Activated naive CD4-positive, alpha-beta T cell treated with Interleukin-2 at 50 U/mL for 16 hours (primary cell): ENCODE measurements around the gene SIRPA.

ENCODE experiments used
- DNase-seq: peaks from one replicate; pipeline ENCODE4 v3.0.0-alpha.2; 2020

The SIRPA gene

GRCh38 chr20:1890469-1891262, 4.5 kb upstream of the SIRPA start:
- DNase-seq: no peak

- no peak for DNase-seq
These were observed 3.7 kb upstream of the SIRPA start for GRCh38 chr20:1891263-1892118.

- no peak for DNase-seq
These were observed 3.2 kb upstream of the SIRPA start for GRCh38 chr20:1892119-1892385.

GRCh38 chr20:1893721-1894470, 1.3 kb upstream of the SIRPA start:
- DNase-seq: no peak

GRCh38 chr20:1894471-1894950, 696 bp upstream of the SIRPA start:
- no peak for DNase-seq

GRCh38 chr20:1895674-1896483, 672 bp downstream of the SIRPA start:
- no peak for DNase-seq

- no peak for DNase-seq
These were observed 1.5 kb downstream of the SIRPA start for GRCh38 chr20:1896484-1897258.

GRCh38 chr20:1897541-1897940, 2.3 kb downstream of the SIRPA start:
- DNase-seq: no peak

- no peak for DNase-seq
These were observed 2.8 kb downstream of the SIRPA start for GRCh38 chr20:1897965-1898464.

- DNase-seq: no peak
These were observed 3.5 kb downstream of the SIRPA start for GRCh38 chr20:1898482-1899240.

GRCh38 chr20:1899241-1899525, 4.0 kb downstream of the SIRPA start:
- no peak for DNase-seq

- no peak for DNase-seq
These were observed 5.2 kb downstream of the SIRPA start for GRCh38 chr20:1900321-1900801.

GRCh38 chr20:1901704-1902103, 6.5 kb downstream of the SIRPA start:
- no peak for DNase-seq

- no peak for DNase-seq
These were observed 7.0 kb downstream of the SIRPA start for GRCh38 chr20:1902188-1902587.

- no peak for DNase-seq
These were observed 8.9 kb downstream of the SIRPA start for GRCh38 chr20:1904135-1904534.

- no peak for DNase-seq
These were observed 9.8 kb downstream of the SIRPA start for GRCh38 chr20:1905009-1905408.

GRCh38 chr20:1905693-1906092, 10.5 kb downstream of the SIRPA start:
- no peak for DNase-seq

- no peak for DNase-seq
These were observed 11.3 kb downstream of the SIRPA start for GRCh38 chr20:1906361-1907051.

GRCh38 chr20:1907586-1907985, 12.4 kb downstream of the SIRPA start:
- no peak for DNase-seq

GRCh38 chr20:1908191-1908590, 13.0 kb downstream of the SIRPA start:
- DNase-seq: no peak
